ENCODE measurements around the gene CCNJ.
"Not testable (repeated sequence)": the region's sequence is repeated elsewhere in the genome, so short reads cannot be mapped to it uniquely, and the experiment has no call there.

CCNJ gene

GRCh38 chr10:96044736-96045135 lies 1.4 kb downstream of the CCNJ start:
- Histone ChIP-seq H3K4me3 (ENCODE audit: low read length) (peak overlapping the region; percentile 95), H3K27ac (ENCODE audit: low read depth, low read length) (peak overlapping the region; percentile 31; the same call in 1 of the 2 replicates), H3K4me2 (ENCODE audit: low read length) (peak overlapping the region; percentile 69), H3K9me3 (ENCODE audit: control insufficient read depth, insufficient read depth, low read length) (no peaks in the 10 kb centered on the region), H3K9me2 (replicated peaks; ENCODE audit: control insufficient read depth, low read length) (no peaks in the 10 kb centered on the region), H3K27me3 (ENCODE audit: control insufficient read depth, low read length) (no peaks in the 10 kb centered on the region), H3F3A (ENCODE audit: control insufficient read depth, insufficient read depth) (no peaks in the 10 kb centered on the region), H3K36me3 (ENCODE audit: control insufficient read depth, low read length) (peaks cover 50% of the 10 kb centered on the region), H4K20me1 (ENCODE audit: control insufficient read depth, insufficient read depth, low read depth, low read length) (peaks cover 9% of the 10 kb centered on the region; the same call in 1 of the 2 replicates), H3K79me2 (ENCODE audit: control insufficient read depth, low read length) (peaks cover 71% of the 10 kb centered on the region), H3K4me1 (ENCODE audit: control insufficient read depth, low read length) (peaks cover 56% of the 10 kb centered on the region)
- TF ChIP-seq EZH2phosphoT487 (IDR thresholded peaks at IDR 0.05; ENCODE audit: borderline replicate concordance, low read length) (no peak), CTCF (IDR thresholded peaks at IDR 0.05; ENCODE audit: low read depth, low read length, poor library complexity, severe bottlenecking) (no peak)

GRCh38 chr10:96046546-96046945 lies 3.2 kb downstream of the CCNJ start:
- H4K20me1 ChIP-seq (ENCODE audit: control insufficient read depth, insufficient read depth, low read depth, low read length): peaks cover 9% of the 10 kb centered on the region; the same call in 1 of the 2 replicates
- peak overlapping the region; percentile 69 for H3K4me2 ChIP-seq (ENCODE audit: low read length)
- no peaks in the 10 kb centered on the region for H3K27me3 ChIP-seq (ENCODE audit: control insufficient read depth, low read length)
- peaks cover 86% of the 10 kb centered on the region for H3K79me2 ChIP-seq (ENCODE audit: control insufficient read depth, low read length)
- peaks cover 56% of the 10 kb centered on the region for H3K4me1 ChIP-seq (ENCODE audit: control insufficient read depth, low read length)
- no peak for TF ChIP-seq EZH2phosphoT487 (IDR thresholded peaks at IDR 0.05; ENCODE audit: borderline replicate concordance, low read length)
- TF ChIP-seq CTCF (IDR thresholded peaks at IDR 0.05; ENCODE audit: low read depth, low read length, poor library complexity, severe bottlenecking): no peak
- H3K9me2 ChIP-seq (replicated peaks; ENCODE audit: control insufficient read depth, low read length): no peaks in the 10 kb centered on the region
- H3K27ac ChIP-seq (ENCODE audit: low read depth, low read length): no peak overlapping the region
- no peak overlapping the region for H3K4me3 ChIP-seq (ENCODE audit: low read length)
- no peaks in the 10 kb centered on the region for H3K9me3 ChIP-seq (ENCODE audit: control insufficient read depth, insufficient read depth, low read length)
- H3K36me3 ChIP-seq (ENCODE audit: control insufficient read depth, low read length): peaks cover 67% of the 10 kb centered on the region
- no peaks in the 10 kb centered on the region for H3F3A ChIP-seq (ENCODE audit: control insufficient read depth, insufficient read depth)

- Histone ChIP-seq H3K9me2 (replicated peaks; ENCODE audit: control insufficient read depth, low read length) (no peaks in the 10 kb centered on the region), H3K9me3 (ENCODE audit: control insufficient read depth, insufficient read depth, low read length) (no peaks in the 10 kb centered on the region), H3K79me2 (ENCODE audit: control insufficient read depth, low read length) (peaks cover 92% of the 10 kb centered on the region), H3K36me3 (ENCODE audit: control insufficient read depth, low read length) (peaks cover 73% of the 10 kb centered on the region), H3K27ac (ENCODE audit: low read depth, low read length) (no peak overlapping the region), H3K27me3 (ENCODE audit: control insufficient read depth, low read length) (no peaks in the 10 kb centered on the region), H4K20me1 (ENCODE audit: control insufficient read depth, insufficient read depth, low read depth, low read length) (peaks cover 9% of the 10 kb centered on the region; the same call in 1 of the 2 replicates), H3K4me3 (ENCODE audit: low read length) (no peak overlapping the region), H3K4me1 (ENCODE audit: control insufficient read depth, low read length) (peaks cover 56% of the 10 kb centered on the region), H3K4me2 (ENCODE audit: low read length) (0 out of 2 replicates have a peak overlapping the region, but pooled peaks have one; percentile 69), H3F3A (ENCODE audit: control insufficient read depth, insufficient read depth) (no peaks in the 10 kb centered on the region)
- TF ChIP-seq CTCF (IDR thresholded peaks at IDR 0.05; ENCODE audit: low read depth, low read length, poor library complexity, severe bottlenecking): no peak
- TF ChIP-seq EZH2phosphoT487 (IDR thresholded peaks at IDR 0.05; ENCODE audit: borderline replicate concordance, low read length): no peak
Measured at GRCh38 chr10:96047004-96047649, 3.7 kb downstream of the CCNJ start.

GRCh38 chr10:96047925-96048324 lies 4.5 kb downstream of the CCNJ start:
- Histone ChIP-seq H3K4me1 (ENCODE audit: control insufficient read depth, low read length) (peaks cover 49% of the 10 kb centered on the region), H3K79me2 (ENCODE audit: control insufficient read depth, low read length) (peaks cover 96% of the 10 kb centered on the region), H3K36me3 (ENCODE audit: control insufficient read depth, low read length) (peaks cover 81% of the 10 kb centered on the region), H3K4me2 (ENCODE audit: low read length) (peak overlapping the region; percentile 42; the same call in 1 of the 2 replicates)
- not testable (repeated sequence) for H3F3A ChIP-seq (ENCODE audit: control insufficient read depth, insufficient read depth); H3K9me2 ChIP-seq (replicated peaks; ENCODE audit: control insufficient read depth, low read length); H4K20me1 ChIP-seq (ENCODE audit: control insufficient read depth, insufficient read depth, low read depth, low read length); H3K27me3 ChIP-seq (ENCODE audit: control insufficient read depth, low read length); H3K4me3 ChIP-seq (ENCODE audit: low read length); H3K9me3 ChIP-seq (ENCODE audit: control insufficient read depth, insufficient read depth, low read length); H3K27ac ChIP-seq (ENCODE audit: low read depth, low read length)

Measured in DOHH2 (cell line).